22Rv1 (cell line): ENCODE measurements around the gene STPG2.

Experiments used
- ZFX ChIP-seq: fragments of 450-650 bp; IDR thresholded peaks from 2 replicates; pipeline ENCODE4 v1.6.1; 2017; ENCODE audit warnings: antibody characterized with exemption, borderline replicate concordance
- TF ChIP-seq, protein P1 (sequence below): fragments of 450-650 bp; IDR thresholded peaks from 2 replicates; pipeline ENCODE4 v1.5.1; 2017; ENCODE audit warnings: mild to moderate bottlenecking

- TF ChIP-seq, protein P1, sequence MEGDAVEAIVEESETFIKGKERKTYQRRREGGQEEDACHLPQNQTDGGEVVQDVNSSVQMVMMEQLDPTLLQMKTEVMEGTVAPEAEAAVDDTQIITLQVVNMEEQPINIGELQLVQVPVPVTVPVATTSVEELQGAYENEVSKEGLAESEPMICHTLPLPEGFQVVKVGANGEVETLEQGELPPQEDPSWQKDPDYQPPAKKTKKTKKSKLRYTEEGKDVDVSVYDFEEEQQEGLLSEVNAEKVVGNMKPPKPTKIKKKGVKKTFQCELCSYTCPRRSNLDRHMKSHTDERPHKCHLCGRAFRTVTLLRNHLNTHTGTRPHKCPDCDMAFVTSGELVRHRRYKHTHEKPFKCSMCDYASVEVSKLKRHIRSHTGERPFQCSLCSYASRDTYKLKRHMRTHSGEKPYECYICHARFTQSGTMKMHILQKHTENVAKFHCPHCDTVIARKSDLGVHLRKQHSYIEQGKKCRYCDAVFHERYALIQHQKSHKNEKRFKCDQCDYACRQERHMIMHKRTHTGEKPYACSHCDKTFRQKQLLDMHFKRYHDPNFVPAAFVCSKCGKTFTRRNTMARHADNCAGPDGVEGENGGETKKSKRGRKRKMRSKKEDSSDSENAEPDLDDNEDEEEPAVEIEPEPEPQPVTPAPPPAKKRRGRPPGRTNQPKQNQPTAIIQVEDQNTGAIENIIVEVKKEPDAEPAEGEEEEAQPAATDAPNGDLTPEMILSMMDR, result no peak
- TF ChIP-seq ZFX, result no peak
These were observed 489.6 kb downstream of the STPG2 start for GRCh38 chr4:97653701-97654100.
